Measurements from ENCODE around the gene SHLD1. TPM values are rescaled to one million over a fixed set of nuclear protein-coding genes. Genes with fewer than 3 reads are reported as not detected.

SHLD1 gene
- total RNA-seq, 1 donor from 2014 or later = 3.5 TPM

GRCh38 chr20:5714261-5715041 lies 35.8 kb upstream of the SHLD1 start:
- Histone ChIP-seq H3K4me3 (ENCODE audit: insufficient read depth, low read depth, low read length) (no peak overlapping the region), H3K4me2 (ENCODE audit: low read length) (no peak overlapping the region), H3K9me3 (ENCODE audit: insufficient read depth, low read depth, low read length) (no peaks in the 10 kb centered on the region), H4K20me1 (ENCODE audit: insufficient read depth, low read length) (no peaks in the 10 kb centered on the region), H3K27me3 (ENCODE audit: insufficient read depth, low read length) (no peaks in the 10 kb centered on the region), H2AFZ (ENCODE audit: low read depth, low read length) (no peak overlapping the region), H3K9ac (ENCODE audit: low read length) (no peak overlapping the region), H3K4me1 (ENCODE audit: insufficient read depth, low read length) (no peaks in the 10 kb centered on the region), H3K27ac (ENCODE audit: low read depth, low read length) (no peak overlapping the region), H3K36me3 (ENCODE audit: insufficient read depth, low read length) (no peaks in the 10 kb centered on the region), H3K79me2 (ENCODE audit: insufficient read depth, low read length) (no peaks in the 10 kb centered on the region)
- DNase-seq (ENCODE audit: low read depth) (no peak), FAIRE-seq (no peak)
- peaks cover 4% of the 10 kb centered on the region for H3K27me3 Mint-ChIP-seq (ENCODE audit: low read depth, unreplicated experiment)
- H3K4me3 Mint-ChIP-seq (ENCODE audit: unreplicated experiment) = no peak overlapping the region
- H3K4me1 Mint-ChIP-seq (ENCODE audit: low read depth, unreplicated experiment) = no peaks in the 10 kb centered on the region
- H3K36me3 Mint-ChIP-seq (ENCODE audit: low read depth, unreplicated experiment) = no peaks in the 10 kb centered on the region
- no peak overlapping the region for H3K27ac Mint-ChIP-seq (ENCODE audit: unreplicated experiment)
- TF ChIP-seq CTCF (IDR thresholded peaks at IDR 0.05; ENCODE audit: insufficient read depth, low read depth, low read length) (no peak), EZH2 (IDR thresholded peaks at IDR 0.05; ENCODE audit: insufficient read depth, low read length) (no peak)
- peaks cover 1% of the 10 kb centered on the region for H3K9me3 Mint-ChIP-seq (ENCODE audit: unreplicated experiment)

DNA sequence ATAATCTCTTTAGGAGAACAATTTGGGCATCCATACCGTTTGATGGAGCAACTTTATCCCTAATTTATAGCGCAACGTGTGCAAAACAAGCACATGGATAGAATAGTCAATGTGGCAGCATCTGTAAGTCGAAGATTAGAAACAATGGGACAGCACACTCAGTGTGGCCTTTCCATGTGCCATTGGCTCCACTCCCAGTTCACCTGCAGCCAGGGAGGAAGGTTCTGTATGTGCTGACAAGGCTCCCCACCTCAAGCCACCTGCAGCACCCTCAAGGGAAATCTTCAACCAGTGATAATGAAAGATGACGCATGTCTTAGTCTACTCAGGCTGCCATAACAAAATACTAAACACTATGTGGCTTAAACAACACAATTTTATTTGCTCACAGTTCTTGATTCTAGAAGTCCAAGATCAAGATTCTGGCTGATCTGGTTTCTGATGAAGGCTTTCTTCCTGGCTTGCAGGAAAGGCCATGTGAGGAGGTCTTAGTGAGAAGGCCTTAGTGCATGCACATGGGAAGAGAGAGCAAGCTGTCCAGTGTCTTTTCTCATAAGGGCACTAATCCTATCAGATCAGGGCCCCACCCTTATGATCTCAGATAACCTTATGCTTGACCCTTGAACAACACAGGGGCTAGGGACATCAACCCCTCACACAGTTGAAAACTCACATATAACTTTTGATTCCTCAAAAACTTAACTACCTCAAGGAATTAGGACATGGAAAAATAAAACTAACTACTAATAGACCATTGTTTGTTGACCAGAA lies 34.9 kb upstream of the SHLD1 start:
- no peaks in the 10 kb centered on the region for H4K20me1 ChIP-seq (ENCODE audit: insufficient read depth, low read length)
- H3K9ac ChIP-seq (ENCODE audit: low read length) = no peak overlapping the region
- no peak overlapping the region for H3K4me2 ChIP-seq (ENCODE audit: low read length)
- FAIRE-seq = no peak
- H3K79me2 ChIP-seq (ENCODE audit: insufficient read depth, low read length) = no peaks in the 10 kb centered on the region
- no peak for DNase-seq (ENCODE audit: low read depth)
- Mint-ChIP-seq H3K27me3 (ENCODE audit: low read depth, unreplicated experiment) (peaks cover 6% of the 10 kb centered on the region), H3K9me3 (ENCODE audit: unreplicated experiment) (peaks cover 1% of the 10 kb centered on the region), H3K36me3 (ENCODE audit: low read depth, unreplicated experiment) (no peaks in the 10 kb centered on the region), H3K4me3 (ENCODE audit: unreplicated experiment) (no peak overlapping the region), H3K4me1 (ENCODE audit: low read depth, unreplicated experiment) (peaks cover 5% of the 10 kb centered on the region), H3K27ac (ENCODE audit: unreplicated experiment) (no peak overlapping the region)
- no peak overlapping the region for H2AFZ ChIP-seq (ENCODE audit: low read depth, low read length)
- no peak overlapping the region for H3K27ac ChIP-seq (ENCODE audit: low read depth, low read length)
- no peaks in the 10 kb centered on the region for H3K27me3 ChIP-seq (ENCODE audit: insufficient read depth, low read length)
- no peaks in the 10 kb centered on the region for H3K9me3 ChIP-seq (ENCODE audit: insufficient read depth, low read depth, low read length)
- H3K36me3 ChIP-seq (ENCODE audit: insufficient read depth, low read length) = no peaks in the 10 kb centered on the region
- peaks cover 3% of the 10 kb centered on the region for H3K4me1 ChIP-seq (ENCODE audit: insufficient read depth, low read length)
- TF ChIP-seq EZH2 (IDR thresholded peaks at IDR 0.05; ENCODE audit: insufficient read depth, low read length) (no peak), CTCF (IDR thresholded peaks at IDR 0.05; ENCODE audit: insufficient read depth, low read depth, low read length) (no peak)
- no peak overlapping the region for H3K4me3 ChIP-seq (ENCODE audit: insufficient read depth, low read depth, low read length)
